ENCODE measurements around the gene KIRREL2. TPM values are rescaled to one million over a fixed set of nuclear protein-coding genes. Genes with fewer than 3 reads are reported as not detected.

KIRREL2 gene
- total and polyA plus RNA-seq, 7 donors = under 0.01 to 0.34 (median 0.16) TPM; not detected in 4

- intact Hi-C loops (cut with DNase I) = no loop called here
- peaks cover 0 to 20% (median 15%) of the 10 kb centered on the region in 4 donors for H3K4me1 ChIP-seq
- no peaks in the 10 kb centered on the region for H3K36me3 ChIP-seq
- H3K27me3 ChIP-seq = peaks cover 30 to 75% (median 71%) of the 10 kb centered on the region in 3 donors
- 42 to 56% methylated on average over 16 of the region's 16 CpGs for WGBS, 2 donors
- no peak overlapping the region for H3K4me3 ChIP-seq
- TF ChIP-seq POLR2AphosphoS5 (IDR thresholded peaks at IDR 0.05) (no peak), POLR2A (IDR thresholded peaks at IDR 0.05) (no peak), CTCF (IDR thresholded peaks at IDR 0.05) (no peak), EP300 (IDR thresholded peaks at IDR 0.05) (no peak)
- H3K27ac ChIP-seq = no peak overlapping the region
- H3K9me3 ChIP-seq = no peaks in the 10 kb centered on the region
- DNase-seq = no peak
Observed at GRCh38 chr19:35844482-35845214, 12.1 kb upstream of the KIRREL2 start.

- intact Hi-C loops (cut with DNase I) = no loop called here
- Histone ChIP-seq H3K27ac (no peak overlapping the region), H3K27me3 (peaks cover 30 to 83% (median 77%) of the 10 kb centered on the region in 3 donors), H3K36me3 (no peaks in the 10 kb centered on the region), H3K4me1 (peaks cover 0 to 20% (median 15%) of the 10 kb centered on the region in 4 donors), H3K9me3 (no peaks in the 10 kb centered on the region), H3K4me3 (peak overlapping the region in 3 of 4 donors; percentile 11 to 29 (median 26))
- TF ChIP-seq POLR2AphosphoS5 (IDR thresholded peaks at IDR 0.05) = no peak
- TF ChIP-seq POLR2A (IDR thresholded peaks at IDR 0.05) = no peak
- no peak for TF ChIP-seq CTCF (IDR thresholded peaks at IDR 0.05)
- TF ChIP-seq EP300 (IDR thresholded peaks at IDR 0.05) = no peak
- WGBS, 2 donors = 2 to 5% methylated on average over 63 of the region's 63 CpGs
- no peak for DNase-seq
Observed at GRCh38 chr19:35845215-35846037, 11.3 kb upstream of the KIRREL2 start.

- H3K9me3 ChIP-seq = no peaks in the 10 kb centered on the region
- TF ChIP-seq EP300 (IDR thresholded peaks at IDR 0.05) = no peak
- H3K4me1 ChIP-seq = peaks cover 0 to 20% (median 15%) of the 10 kb centered on the region in 4 donors
- WGBS, 2 donors = 2 to 5% methylated on average over 26 of the region's 26 CpGs
- no peak for DNase-seq
- H3K36me3 ChIP-seq = no peaks in the 10 kb centered on the region
- H3K27me3 ChIP-seq = peaks cover 30 to 91% (median 84%) of the 10 kb centered on the region in 3 donors
- intact Hi-C loops (cut with DNase I) = no loop called here
- no peak overlapping the region for H3K27ac ChIP-seq
- peak overlapping the region in 2 of 4 donors; percentile 26 to 29 for H3K4me3 ChIP-seq
Observed at GRCh38 chr19:35846038-35846668, 10.6 kb upstream of the KIRREL2 start.

- TF ChIP-seq CTCF (IDR thresholded peaks at IDR 0.05) = no peak
- no peak for TF ChIP-seq POLR2AphosphoS5 (IDR thresholded peaks at IDR 0.05)
- no peak for TF ChIP-seq POLR2A (IDR thresholded peaks at IDR 0.05)
- TF ChIP-seq EP300 (IDR thresholded peaks at IDR 0.05) = no peak
- no peak overlapping the region for H3K4me3 ChIP-seq
- H3K27me3 ChIP-seq = peaks cover 37 to 95% (median 83%) of the 10 kb centered on the region in 3 donors
- peaks cover 0 to 20% (median 15%) of the 10 kb centered on the region in 4 donors for H3K4me1 ChIP-seq
- 81 to 86% methylated on average over 8 of the region's 8 CpGs for WGBS, 2 donors
- intact Hi-C loops (cut with DNase I) = no loop called here
- no peaks in the 10 kb centered on the region for H3K9me3 ChIP-seq
- DNase-seq = no peak
- H3K36me3 ChIP-seq = no peaks in the 10 kb centered on the region
- H3K27ac ChIP-seq = no peak overlapping the region
Observed at GRCh38 chr19:35847911-35848310, 8.8 kb upstream of the KIRREL2 start.

GRCh38 chr19:35848486-35848885 is 8.2 kb upstream of the KIRREL2 start:
- H3K36me3 ChIP-seq = no peaks in the 10 kb centered on the region
- H3K9me3 ChIP-seq = no peaks in the 10 kb centered on the region
- H3K4me3 ChIP-seq = no peak overlapping the region
- peaks cover 0 to 20% (median 15%) of the 10 kb centered on the region in 4 donors for H3K4me1 ChIP-seq
- DNase-seq = no peak
- TF ChIP-seq CTCF (IDR thresholded peaks at IDR 0.05) = no peak
- no peak for TF ChIP-seq EP300 (IDR thresholded peaks at IDR 0.05)
- TF ChIP-seq POLR2AphosphoS5 (IDR thresholded peaks at IDR 0.05) = no peak
- TF ChIP-seq POLR2A (IDR thresholded peaks at IDR 0.05) = no peak
- H3K27ac ChIP-seq = no peak overlapping the region
- peaks cover 37 to 95% (median 80%) of the 10 kb centered on the region in 3 donors for H3K27me3 ChIP-seq
- WGBS, 2 donors = 86% methylated on average over 8 of the region's 8 CpGs
- intact Hi-C loops (cut with DNase I) = no loop called here
